ENCODE data around the gene TOX4. TPM values are rescaled to one million over a fixed set of nuclear protein-coding genes. Genes with fewer than 3 reads are reported as not detected.

Gene TOX4
- total and polyA plus RNA-seq, 11 donors, result 16.2 to 100 (median 86.9) TPM

DNA sequence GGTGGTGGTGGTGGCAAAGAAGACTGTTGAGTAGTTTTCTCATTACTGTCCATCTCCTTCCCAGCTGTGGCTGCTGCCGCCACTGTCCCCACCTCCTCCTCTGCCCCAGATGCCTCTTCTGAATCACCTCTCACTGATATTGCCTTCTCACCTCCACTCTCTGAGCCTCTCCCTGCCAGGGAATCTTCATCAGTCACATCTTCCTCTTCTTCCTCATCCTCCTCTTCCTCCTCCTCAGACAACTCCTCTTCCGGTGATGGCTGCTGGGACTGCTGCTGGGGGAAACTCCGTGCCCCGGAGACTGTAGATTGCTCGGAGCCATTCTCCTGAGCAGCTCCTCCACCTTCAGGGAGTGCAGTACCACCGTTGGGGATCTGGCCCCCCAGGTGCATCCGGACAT, 46.2 kb downstream of the TOX4 start:
- Histone ChIP-seq H3K4me3 (no peak overlapping the region), H3K4me1 (peaks cover 0 to 11% (median 6%) of the 10 kb centered on the region in 12 donors), H3K27me3 (no peaks in the 10 kb centered on the region), H3K36me3 (no peaks in the 10 kb centered on the region), H3K9me3 (no peaks in the 10 kb centered on the region), H3K27ac (no peak overlapping the region)
- 75 to 91% (median 79%) methylated on average over 6 to 7 of the region's 7 CpGs for WGBS, 4 donors
- ATAC-seq, result no peak
- DNase-seq, result no peak
- intact Hi-C loops (cut with DNase I), result no loop called here
- TF ChIP-seq, protein P1, sequence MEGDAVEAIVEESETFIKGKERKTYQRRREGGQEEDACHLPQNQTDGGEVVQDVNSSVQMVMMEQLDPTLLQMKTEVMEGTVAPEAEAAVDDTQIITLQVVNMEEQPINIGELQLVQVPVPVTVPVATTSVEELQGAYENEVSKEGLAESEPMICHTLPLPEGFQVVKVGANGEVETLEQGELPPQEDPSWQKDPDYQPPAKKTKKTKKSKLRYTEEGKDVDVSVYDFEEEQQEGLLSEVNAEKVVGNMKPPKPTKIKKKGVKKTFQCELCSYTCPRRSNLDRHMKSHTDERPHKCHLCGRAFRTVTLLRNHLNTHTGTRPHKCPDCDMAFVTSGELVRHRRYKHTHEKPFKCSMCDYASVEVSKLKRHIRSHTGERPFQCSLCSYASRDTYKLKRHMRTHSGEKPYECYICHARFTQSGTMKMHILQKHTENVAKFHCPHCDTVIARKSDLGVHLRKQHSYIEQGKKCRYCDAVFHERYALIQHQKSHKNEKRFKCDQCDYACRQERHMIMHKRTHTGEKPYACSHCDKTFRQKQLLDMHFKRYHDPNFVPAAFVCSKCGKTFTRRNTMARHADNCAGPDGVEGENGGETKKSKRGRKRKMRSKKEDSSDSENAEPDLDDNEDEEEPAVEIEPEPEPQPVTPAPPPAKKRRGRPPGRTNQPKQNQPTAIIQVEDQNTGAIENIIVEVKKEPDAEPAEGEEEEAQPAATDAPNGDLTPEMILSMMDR (IDR thresholded peaks at IDR 0.05), result no peak
- TF ChIP-seq POLR2A (IDR thresholded peaks at IDR 0.05), result no peak

DNA sequence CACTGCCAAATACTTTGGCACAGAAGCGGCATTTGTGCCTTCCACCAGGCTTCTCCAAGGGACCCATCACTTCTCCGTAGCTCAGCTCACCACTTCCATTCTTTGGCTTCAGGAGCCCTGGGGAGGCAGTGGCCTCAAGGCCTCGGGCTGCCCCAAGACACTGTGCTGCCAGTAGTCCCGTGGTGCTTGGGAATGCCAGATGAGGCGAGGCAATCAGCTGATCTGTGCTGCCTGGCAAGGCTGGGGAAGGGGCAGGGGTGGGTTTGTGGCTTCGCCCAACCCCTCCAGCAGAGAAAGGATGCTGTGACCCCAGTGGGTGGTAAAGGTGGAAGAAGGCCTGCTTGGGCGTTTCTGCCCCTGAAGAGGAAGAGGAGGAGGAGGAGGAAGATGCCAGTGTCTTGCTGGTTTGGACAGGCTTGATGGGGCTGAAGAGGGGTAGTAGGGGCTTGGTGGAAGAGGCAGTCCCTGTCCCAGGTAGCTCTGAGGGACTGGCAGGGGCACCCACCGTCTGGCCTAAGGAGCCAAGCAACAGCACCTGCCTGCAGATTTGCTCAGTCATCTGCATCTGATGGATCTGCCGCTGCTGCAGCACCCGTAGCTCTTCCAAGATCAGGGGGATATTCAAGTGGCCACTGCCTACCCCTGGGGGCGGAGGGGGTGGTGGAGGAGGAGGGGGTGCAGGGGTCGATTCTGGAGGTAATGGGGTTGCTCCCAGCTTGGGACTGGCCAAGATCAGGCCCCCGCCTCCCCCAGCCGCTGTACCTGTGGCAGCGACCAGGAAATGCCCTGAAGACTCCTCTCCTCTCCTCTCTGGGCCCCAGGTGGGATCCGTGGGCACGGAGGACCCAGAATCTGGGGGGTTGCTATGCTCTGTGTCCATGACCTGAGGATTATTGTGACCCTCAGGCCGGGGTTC, 47.8 kb downstream of the TOX4 start:
- Histone ChIP-seq H3K27ac (peak overlapping the region in 1 of 12 donors; percentile 88), H3K9me3 (no peaks in the 10 kb centered on the region), H3K4me3 (peak overlapping the region in 6 of 12 donors; percentile 67 to 92 (median 76)), H3K27me3 (no peaks in the 10 kb centered on the region), H3K4me1 (peaks cover 0 to 11% (median 6%) of the 10 kb centered on the region in 12 donors), H3K36me3 (no peaks in the 10 kb centered on the region)
- DNase-seq (no peak), ATAC-seq (no peak)
- intact Hi-C loops (cut with DNase I), result no loop called here
- TF ChIP-seq, protein P1 (IDR thresholded peaks at IDR 0.05), result no peak
- no peak for TF ChIP-seq POLR2A (IDR thresholded peaks at IDR 0.05)
- WGBS, 4 donors, result 85 to 90% (median 86%) methylated on average over 12 to 18 of the region's 18 CpGs

DNA sequence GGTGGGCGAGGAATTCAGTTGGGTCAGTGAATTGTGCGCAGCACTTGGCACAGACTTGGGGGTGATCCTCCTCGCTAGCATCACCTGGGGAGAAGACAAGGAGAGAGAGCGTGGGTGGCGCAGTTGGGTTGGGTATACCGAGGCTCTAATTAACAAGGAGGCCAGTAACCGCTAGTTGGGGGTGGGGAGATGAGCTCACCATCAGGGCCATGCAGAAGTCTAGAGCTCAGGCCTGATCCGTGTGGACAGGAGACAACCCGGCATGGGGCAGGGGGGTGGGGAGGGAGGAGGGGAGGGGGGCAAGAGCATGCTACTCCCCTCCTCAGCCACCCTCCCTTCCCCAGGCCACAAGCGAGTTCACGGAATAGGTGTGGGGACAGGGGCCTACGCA, 48.6 kb downstream of the TOX4 start:
- TF ChIP-seq POLR2A (IDR thresholded peaks at IDR 0.05), result no peak
- TF ChIP-seq, protein P1 (IDR thresholded peaks at IDR 0.05), result no peak
- Histone ChIP-seq H3K4me3 (peak overlapping the region; percentile 41 to 92 (median 70)), H3K4me1 (peaks cover 0 to 11% (median 6%) of the 10 kb centered on the region in 12 donors), H3K27ac (peak overlapping the region in 5 of 12 donors; percentile 34 to 88 (median 58)), H3K9me3 (no peaks in the 10 kb centered on the region), H3K36me3 (no peaks in the 10 kb centered on the region), H3K27me3 (no peaks in the 10 kb centered on the region)
- intact Hi-C loops (cut with DNase I), result no loop called here
- DNase-seq, result no peak
- WGBS, 4 donors, result 35 to 44% (median 42%) methylated on average over 12 of the region's 12 CpGs
- peak in 3 of 4 donors; percentile 18 to 49 (median 21) for ATAC-seq

DNA sequence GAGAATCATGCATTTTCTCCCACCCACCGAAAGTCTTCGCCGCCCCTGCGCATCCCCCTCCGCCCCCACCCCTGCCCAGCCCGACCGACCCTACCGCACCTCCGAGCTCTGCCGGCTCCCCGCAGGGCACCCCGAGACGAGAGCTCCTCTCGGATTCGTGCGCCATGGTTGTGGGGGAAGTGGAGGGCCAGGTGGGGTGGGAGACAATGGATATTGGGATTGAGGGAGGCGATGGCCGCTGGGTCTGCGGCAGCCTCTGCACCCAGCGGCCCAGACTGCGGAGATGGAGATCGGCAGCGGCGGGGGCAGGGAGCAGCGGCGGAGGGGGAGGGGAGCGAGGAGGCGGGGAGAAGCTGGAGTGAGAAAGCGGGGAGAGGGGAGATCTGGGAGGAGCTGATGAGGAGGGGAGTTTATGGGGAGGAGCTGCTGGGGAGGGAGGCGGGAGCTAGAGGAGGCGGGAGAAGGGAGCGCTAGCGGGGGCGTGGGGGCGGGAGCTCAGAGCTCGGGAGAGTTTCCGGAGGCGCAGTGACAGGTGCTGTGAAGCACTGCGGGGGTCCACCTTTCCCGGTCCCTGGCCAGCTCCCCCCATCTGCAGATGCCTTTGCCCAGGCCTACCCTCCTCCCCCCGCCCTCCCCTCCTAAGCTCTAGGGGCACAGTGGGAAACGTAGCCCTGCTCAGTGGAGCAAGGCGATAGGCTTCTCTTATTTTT, 49.1 kb downstream of the TOX4 start, which contains the start of gene SALL2:
Gene SALL2, minus strand, starts transcription at position 385 of the 710 bp plus-strand sequence. Its CDS starts 219 bp downstream, at position 166.
- peak within 1 kb of the TSS in 5 of 12 donors; percentile 34 to 88 (median 58) for H3K27ac ChIP-seq
- ATAC-seq, result peak; percentile 87 to 96 (median 91)
- WGBS, 4 donors, result 0 to 1% (median 1%) methylated on average over 31 to 43 of the region's 43 CpGs
- H3K36me3 ChIP-seq, result no peaks in the 10 kb centered on the region
- peak within 1 kb of the TSS; percentile 41 to 92 (median 70) for H3K4me3 ChIP-seq
- TF ChIP-seq, protein P1 (IDR thresholded peaks at IDR 0.05), result no peak
- TF ChIP-seq POLR2A (IDR thresholded peaks at IDR 0.05), result peak in 1 of 2 donors; percentile 38
- peaks cover 0 to 11% (median 6%) of the 10 kb centered on the region in 12 donors for H3K4me1 ChIP-seq
- no peaks in the 10 kb centered on the region for H3K9me3 ChIP-seq
- peak; percentile 73 to 79 (median 77) for DNase-seq
- intact Hi-C loops (cut with DNase I), result no loop called here
- H3K27me3 ChIP-seq, result no peaks in the 10 kb centered on the region
